GM21717 (cell line): ENCODE results near the gene ANP32E.
"Not testable (repeated sequence)": the region's sequence is repeated elsewhere in the genome, so short reads cannot be mapped to it uniquely, and the experiment has no call there.

Source experiments
- ATAC-seq: cut with Tn5 transposase; IDR thresholded peaks from one replicate; pipeline ENCODE4 v1.9.1; 2021; ENCODE audit warnings: mild to moderate bottlenecking, moderate library complexity; ENCODE audit not compliant: unreplicated experiment

The ANP32E gene

DNA sequence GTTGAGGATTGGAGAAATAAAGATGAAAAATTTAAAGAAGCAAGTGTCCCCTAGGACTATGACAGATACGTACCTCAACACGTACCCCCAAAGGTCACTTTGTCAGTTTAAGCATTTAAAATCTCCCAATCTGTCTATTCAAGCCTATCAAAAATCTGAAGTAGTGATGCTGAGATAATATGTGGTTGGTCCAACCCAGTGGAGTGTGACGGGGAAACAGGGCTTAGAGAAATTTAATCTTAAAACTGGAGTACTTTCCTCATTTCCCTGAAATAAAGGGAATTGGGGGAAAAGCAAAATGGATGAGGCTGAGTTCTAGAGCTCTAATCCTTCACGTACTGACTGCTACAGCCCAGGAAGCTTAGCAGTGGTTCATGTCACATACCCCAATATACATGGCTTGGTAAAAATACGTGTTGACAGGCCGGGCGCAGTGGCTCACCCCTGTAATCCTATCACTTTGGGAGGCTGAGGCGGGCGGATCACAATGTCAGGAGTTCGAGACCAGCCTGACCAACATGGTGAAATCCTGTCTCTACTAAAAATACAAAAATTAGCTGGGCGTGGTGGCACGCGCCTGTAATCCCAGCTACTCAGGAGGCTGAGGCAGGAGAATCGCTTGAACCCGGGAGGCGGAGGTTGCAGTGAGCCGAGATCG is 21.7 kb downstream of the ANP32E start:
- not testable (repeated sequence) for ATAC-seq

DNA sequence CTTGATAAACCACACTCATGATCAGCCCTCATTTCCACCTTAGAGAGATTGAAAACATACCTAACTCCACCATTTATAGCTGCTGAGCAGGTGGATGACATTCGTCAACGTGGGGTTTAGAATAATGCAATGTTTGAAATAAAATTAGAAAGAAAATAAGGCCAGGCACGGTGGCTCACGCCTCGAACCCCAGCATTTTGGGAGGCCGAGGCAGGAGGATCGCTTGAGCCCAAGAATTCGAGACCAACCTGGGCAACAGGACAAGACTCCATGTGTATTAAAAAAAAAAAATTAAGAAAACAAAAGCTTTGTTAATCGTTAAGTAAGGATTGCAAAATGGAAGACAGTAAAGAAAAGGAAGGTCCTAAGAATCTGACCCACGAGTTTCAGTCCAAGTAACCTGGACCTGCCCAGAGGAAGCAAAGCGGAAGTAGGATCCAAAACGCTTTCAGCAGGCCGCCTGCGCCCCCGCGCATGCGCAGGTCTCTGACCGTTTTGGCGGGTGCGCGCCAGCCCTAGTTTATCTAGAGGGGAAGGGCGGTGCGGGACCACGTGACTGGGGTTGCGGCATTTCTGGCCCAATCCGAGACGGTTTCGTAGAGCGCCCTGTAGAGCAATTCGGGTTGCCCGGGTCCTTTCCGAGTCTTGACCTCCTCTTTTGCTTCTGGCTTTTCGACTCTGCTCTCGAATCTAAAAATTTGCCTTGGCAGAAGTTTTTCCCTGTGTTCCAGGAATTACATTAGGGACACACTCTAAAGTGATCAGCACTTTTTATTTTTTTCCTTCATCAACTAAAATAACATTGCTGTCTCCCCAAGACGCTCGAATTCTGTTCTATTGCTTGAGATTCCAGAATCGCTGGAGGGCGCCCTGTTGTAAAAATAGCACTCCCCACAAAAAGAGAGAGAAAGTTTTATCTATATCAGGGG is 22.5 kb downstream of the ANP32E start:
- ATAC-seq, result peak; percentile 79

DNA sequence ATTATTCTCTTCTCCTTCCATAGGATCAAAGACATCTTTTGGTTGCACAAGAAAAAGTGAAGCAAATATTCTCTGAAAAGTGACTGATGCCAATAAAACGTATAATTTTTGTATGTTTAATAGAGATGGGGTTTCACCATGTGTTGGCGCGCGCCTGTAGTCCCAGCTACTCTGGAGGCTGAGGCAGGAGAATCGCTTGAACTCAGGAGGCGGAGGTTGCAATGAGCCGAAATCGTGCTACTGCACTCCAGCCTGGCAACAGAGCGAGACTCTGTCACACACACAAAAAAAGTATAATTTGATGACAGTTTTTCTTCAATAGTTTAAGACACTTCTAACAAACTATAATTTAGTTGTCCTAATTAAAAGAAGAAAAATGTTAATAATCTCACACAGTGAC is 23.8 kb downstream of the ANP32E start:
- ATAC-seq, result no peak

DNA sequence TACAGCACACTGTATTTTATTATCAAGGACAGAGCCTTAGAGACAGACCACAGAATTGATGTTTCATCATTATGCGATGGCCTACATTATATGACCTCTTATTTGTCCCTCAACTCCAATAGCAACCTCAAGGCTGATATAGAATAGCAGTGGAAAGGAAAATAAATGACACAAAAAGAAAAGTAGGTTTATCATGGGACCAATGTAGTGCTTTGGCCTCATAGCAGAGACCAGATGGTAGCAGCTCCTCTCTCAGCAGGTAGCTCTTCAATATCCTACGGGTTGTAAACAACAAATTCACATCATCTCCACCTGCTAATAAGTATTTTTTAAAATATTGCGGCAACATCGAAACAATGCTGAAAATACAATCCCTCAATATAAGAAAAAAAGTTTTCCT is 25.2 kb downstream of the ANP32E start:
- no peak for ATAC-seq

DNA sequence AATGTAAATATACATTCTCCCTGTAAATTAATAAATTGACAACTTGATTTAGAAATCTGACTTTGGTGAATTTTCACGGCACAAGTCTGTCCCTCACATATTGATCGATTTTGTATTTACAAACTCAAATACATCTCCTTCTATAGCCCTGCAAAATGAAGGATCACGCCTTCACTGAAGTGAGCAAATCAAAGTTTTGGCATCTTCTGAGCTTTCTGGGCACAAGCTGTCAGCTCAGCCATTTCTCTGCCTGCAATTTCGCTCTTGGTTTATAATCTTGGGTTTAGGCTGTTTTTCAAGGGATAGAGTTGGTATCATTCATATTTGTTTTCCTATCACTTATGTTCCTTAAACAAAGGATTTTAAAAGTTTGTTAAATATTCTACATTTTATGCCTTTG is 25.8 kb downstream of the ANP32E start:
- ATAC-seq, result no peak

DNA sequence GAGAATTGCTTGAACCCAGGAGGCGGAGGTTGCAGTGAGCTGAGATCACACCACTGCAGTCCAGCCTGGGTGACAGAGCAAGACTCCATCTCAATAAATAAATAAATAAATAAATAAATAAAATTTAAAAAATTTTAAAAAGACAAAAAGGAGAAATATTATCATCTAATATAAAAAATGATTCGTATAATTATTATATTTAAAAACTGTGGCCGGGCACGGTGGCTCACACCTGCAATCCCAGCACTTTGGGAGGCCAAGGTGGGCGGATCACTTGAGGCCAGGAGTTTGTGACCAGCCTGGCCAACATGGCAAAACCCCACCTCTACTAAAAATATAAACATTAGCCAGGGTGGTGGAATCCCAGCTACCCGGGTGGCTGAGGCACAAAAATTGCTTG is 27.5 kb downstream of the ANP32E start:
- not testable (repeated sequence) for ATAC-seq

DNA sequence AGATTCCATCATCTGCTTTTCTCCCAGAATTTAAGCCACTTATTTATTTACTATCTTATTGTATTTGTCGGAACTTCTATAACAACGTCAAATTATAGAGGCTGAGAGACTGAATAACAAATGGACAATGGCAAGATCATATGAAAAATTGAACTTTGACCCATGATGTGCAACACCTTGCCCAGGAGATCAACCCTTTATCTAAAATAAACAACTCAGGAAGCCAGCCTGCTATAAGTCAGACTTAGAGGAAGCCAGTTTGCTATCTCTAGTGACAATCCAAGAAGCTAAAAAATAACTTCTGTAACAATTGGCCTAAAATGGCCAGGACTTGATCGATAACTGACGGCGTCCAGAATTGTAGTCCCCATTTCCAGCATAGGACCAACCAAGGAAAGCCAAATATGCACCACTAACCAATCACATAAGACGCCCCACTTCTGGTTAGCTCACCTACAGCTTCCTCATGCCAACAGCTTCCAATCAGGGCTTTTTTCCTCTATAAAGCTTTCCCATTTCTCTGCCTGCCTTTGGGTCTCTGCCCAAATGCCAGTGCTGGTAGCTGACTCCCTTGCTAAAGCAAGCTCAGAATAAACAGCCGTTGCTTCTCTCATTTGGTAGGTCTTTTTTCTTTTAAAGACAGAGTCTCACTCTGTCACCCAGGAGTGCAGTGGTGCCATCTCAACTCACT is 28.5 kb downstream of the ANP32E start:
- ATAC-seq, result no peak

DNA sequence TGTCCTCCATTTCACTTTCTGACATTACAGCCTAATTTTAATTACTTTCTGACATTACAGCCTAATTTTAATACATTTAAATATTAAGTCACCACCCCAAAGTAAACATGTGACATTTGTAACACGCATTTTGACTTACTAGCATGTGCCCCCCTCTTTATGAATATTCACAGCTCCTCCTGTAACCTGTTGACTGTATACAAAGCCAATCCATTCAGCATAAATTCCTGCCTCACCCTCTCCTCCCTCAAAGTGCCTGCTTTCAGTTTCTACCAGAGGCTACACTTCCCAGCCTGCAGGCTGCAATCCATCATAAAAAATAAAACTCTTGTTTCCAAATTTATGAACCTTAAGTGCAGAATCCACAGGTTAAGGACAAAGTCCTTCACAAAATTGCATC is 39.5 kb downstream of the ANP32E start:
- ATAC-seq, result no peak

DNA sequence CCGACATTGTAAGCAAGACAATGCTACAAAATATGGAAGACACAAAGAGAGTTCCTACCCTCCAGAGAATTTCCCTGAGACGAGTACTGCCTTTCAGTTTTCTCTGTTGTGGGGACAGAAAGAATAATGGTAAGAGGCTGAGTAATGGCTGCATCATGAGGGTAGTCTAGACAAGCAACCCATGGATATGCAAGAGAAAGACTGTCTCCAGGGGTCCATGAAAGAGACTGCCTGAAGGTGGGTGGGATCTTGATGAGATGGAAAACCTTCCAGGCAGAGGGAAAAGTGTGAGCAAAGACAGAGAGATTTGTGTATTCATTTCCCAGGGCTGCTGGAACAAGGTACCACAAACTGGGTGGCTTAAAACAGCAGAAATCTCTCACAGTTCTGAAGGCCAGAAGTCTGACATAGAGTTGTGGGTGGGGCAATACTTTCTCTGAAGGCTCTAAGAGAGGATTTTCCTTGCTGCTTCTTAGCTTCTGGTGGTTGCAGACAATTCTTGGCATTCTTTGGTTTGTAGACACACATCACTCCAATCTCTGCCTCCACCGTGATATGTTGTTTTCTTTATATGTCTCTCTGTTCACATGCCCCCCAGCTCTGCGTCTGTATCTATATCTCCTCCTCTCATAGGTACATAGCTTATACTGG is 41.4 kb downstream of the ANP32E start:
- ATAC-seq, result no peak

DNA sequence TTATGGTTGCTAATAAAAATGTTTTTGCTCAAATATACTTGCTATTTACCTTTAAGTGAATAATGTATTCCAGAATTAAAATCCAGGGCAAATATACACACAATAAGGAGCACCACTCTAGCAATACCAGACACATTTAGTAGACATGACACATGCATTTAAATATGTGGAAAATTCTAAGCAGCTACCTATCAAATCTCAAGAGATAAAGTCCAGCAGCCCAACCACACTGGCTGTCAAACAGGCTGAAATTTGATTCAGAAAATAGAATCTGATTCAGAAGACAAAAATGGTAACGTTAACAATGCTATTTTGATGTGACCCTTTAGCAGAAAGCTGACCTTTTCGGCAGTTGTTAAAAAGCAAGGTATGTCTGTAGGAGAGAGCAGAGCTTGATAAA is 43.9 kb downstream of the ANP32E start:
- ATAC-seq, result no peak

DNA sequence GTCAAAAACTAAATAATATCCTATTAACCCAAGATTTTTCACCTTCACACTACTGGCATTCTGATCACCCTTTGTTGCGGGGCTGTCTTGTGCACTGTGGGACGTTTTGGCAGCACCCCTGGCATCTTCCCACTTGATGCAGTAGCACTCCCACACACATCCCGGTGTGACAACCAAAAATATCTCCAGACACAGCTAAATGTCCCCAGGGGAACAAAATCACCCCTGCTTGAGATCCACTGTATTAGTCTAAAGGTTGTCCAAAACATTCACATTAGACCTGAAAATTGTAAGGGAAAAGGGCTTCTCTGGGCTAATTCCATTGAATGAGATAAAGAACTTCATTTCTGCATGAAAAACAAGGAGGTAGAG is 48.4 kb downstream of the ANP32E start:
- ATAC-seq, result no peak

DNA sequence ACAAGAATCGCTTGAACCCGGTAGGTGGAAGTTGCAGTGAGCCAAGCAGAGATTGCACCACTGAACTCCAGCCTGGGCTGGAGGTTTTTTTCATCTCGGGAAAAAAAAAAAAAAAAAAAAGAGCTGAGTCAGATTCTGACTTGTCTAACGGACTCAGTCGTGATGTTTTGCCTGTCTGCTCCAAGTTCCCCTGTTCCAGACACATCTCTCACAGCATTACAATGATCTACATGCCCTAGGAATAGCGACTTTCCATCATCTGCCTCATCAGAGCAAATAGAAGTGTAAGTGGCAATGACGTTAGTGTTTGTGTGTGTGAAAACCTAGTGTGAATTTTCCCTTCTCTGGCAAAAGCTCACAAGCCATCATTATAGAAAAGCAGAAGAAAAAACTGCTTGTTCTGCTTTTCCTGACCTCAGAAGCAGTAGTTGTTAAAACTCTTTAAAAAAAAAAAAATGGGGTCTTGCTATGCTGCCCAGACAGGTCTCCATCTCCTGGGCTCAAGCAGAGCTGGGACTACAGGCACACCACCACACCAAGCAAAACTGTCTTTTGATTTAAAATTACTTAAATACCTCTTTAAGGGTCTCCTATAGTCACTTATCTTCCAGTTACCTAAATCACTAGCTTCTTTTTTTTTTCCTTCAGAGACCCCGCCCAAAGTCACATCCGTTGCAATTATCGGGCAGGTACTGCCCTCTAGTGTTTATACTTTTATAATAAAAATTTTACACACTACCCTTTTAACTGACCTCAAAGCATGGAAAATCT is 48.9 kb downstream of the ANP32E start:
- ATAC-seq, result no peak

DNA sequence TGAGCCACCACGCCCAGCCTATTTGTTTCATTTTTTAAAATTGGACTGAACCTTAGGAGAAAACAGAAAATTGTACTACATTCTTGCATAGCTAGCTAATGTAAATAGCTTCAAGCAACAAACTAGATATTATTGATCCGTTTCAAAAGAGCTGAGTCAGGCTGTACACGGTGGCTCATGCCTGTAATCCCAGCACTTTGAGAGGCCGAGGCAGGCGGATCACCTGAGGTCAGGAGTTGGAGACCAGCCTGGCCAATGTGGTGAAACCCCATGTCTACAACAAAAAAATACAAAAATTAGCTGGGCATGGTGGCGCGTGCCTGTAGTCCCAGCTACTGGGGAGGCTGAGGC is 49.5 kb downstream of the ANP32E start:
- ATAC-seq, result not testable (repeated sequence)

DNA sequence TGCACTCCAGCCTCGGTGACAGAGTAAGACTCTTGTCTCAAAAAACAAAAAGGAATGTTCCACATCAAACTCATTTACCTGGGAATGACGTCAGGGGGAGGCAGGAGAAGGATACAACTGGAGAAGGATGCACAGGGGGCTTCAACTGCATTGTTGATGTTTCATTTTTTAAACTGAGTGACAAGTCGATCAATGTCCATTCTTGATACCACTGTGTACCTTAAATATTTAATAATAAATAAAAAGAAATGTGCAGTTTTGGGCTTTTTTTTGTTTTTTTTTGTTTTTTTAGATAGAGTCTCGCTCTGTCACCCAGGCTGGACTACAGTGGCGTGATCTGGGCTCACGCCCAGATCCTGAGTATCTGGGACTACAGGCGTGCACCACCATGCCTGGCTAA is 50.4 kb downstream of the ANP32E start:
- no peak for ATAC-seq

DNA sequence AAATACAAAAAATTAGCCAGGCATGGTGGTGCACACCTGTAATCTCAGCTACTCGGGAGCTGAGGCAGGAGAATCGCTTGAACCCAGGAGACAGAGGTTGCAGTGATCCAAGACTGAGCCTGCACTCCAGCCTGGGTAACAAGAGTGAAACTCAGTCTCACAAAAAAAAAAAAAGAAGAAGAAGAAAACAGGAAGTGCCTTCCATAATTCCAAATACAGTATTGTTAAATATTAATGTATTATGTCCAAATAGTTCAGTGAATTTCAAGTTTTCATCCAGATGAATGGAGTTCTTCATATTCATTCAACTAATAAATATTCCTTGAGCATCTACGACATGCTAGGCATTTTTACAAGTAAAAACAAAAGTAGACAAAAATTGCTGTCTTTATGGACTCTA is 52.9 kb downstream of the ANP32E start:
- no peak for ATAC-seq

DNA sequence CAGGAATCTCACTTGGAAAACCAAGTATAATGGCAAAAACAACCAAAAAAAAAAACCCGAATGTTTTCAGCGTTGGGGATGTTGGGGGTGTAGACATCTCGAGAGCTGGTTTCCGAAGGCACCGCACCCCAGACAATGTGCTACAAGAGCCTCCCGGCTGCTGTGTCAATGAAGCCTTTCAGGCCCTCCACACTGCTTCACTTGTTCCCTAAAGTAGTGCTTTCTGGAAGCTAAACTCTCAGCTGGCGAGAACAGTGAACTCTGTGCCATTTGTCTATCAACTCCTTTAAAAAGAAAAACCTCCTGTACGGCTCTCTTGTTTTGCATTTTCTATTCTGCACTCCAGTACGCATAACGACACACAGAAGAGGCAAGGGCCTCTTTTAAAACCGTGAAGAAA is 53.7 kb downstream of the ANP32E start:
- no peak for ATAC-seq

DNA sequence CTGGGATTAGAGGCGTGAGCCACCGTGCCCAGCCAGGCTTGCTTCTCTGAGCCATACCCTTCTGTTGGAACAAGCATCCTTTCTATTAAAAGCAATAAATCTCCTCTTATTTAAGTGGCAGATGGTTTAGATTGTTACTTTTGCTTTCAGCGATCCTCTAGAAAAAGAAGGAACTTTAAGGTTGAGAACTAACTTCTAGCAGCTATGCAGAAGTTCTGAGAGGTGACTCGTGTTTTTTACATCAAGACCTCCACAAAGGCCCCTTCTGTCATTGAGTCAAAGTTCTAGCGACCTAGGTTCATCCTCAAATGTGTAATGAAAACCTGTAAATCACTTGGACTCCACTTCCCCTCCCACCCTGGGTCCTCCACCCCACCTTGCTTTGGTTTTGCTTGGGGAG is 55.4 kb downstream of the ANP32E start:
- no peak for ATAC-seq

DNA sequence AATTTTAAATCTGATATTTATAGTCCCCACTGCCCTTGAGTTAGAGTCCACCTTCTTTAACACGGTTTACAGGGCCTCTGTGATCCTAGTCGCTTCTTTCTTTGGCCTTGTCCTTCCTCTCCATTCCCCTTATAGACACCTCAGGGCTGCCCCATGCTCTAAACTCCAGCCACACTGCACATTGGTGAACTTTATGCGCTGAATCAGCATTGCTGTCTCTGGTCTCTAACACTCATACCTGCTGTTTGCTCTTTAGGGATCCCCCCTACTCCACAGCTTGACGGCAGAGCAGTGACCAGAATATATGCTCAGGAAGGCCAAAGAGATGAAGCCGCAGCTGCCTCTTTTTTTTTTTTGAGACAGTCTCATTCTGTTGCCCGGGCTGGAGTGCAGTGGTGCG is 56.0 kb downstream of the ANP32E start:
- no peak for ATAC-seq

DNA sequence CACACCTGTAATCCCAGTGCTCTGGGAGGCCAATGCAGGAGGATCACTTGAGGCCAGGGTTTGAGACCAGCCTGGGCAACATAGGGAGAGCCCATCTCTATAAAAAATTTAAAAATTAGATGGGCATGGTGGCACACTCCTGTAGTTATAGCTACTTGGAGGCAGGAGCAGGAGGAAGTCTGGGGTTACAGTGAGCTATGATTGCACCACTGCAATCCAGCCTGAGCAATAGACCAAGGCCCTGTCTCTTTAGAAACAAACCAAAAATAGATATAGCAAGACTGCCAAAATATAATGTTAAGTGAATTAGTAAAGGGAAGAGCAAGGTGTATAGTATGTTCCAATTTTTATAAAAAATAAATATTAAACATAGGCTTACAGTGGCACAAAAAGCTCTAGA is 57.4 kb downstream of the ANP32E start:
- ATAC-seq, result no peak

DNA sequence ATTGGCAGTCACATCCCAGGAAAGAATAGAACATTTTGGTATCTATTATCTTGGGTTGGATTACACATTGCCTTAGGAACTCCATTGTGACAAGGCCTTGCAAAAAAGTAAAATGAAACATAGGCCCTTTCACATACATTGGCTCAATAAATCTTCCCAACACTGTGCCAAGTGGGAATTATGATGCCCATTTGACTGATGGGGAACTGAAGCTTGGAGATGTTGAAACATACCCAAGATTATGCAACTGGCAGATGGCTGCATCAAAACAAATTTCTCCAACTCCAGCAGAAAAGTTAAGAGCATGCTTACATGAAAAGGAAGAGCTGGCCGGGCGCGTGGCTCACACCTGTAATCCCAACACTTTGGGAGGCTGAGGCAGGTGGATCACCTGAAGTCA is 59.3 kb downstream of the ANP32E start:
- no peak for ATAC-seq

DNA sequence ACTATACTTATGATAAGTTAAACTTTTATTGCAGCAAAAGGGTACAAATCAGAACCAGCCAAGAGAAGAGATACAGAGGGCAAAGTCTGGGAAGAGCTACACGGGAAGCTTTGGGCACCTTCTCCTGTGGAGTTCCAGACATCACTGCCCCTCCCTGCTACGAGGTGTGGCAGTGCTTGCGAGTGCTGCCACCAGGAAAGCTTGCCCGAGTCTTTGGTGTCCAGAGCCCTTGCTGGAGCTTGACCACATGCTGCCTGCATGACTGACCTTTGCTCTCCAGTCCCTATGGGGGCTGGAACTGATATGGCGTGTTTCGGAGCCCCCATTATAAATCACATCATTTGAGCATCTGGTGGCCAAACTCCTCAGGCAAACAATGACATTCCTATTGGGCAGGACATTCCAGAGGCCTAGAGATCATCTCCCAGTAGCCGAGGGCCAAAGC is 62.7 kb downstream of the ANP32E start:
- ATAC-seq, result no peak
